Hepatocyte (in vitro differentiated cells): ENCODE results near the gene ZNF670.

Source experiments
- EZH2 ChIP-seq: fragments of 200-600 bp; sonication (generic); IDR thresholded peaks from 2 replicates; pipeline ENCODE4 v1.6.1; 2016; ENCODE audit warnings: antibody characterized with exemption, mild to moderate bottlenecking, borderline replicate concordance
- EZH2phosphoT487 ChIP-seq: fragments of 200-600 bp; sonication (generic); IDR thresholded peaks from one replicate; pipeline ENCODE4 v1.6.1; 2018; ENCODE audit warnings: antibody characterized with exemption, mild to moderate bottlenecking, low read depth, moderate library complexity; ENCODE audit not compliant: unreplicated experiment, severe bottlenecking
- TF ChIP-seq, protein P1 (sequence below): fragments of 200-600 bp; sonication (generic); IDR thresholded peaks from 2 replicates; pipeline ENCODE4 v1.5.1; 2016; ENCODE audit warnings: antibody characterized with exemption, mild to moderate bottlenecking; ENCODE audit not compliant: poor library complexity

DNA sequence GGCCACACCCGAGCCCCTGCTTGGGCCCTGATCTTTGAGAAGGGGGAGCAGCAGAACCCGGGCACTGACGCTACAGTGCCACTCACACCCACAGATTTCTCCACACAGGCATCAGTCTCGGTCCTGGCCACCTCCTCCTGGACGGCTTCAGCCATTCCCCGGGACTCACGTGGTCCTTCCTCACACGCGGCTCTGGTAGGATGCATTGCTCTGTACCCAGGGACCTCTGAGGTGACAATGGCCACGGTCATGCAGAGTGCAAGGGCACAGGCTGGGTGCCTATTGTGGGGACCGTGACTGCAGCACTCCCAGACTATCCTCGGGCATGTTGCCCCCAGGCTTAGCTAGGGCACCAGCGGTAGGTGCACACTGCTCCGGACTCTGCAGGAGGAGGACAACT lies 11.8 kb upstream of the ZNF670 start:
- TF ChIP-seq EZH2 (no peak), EZH2phosphoT487 (no peak)
- TF ChIP-seq, protein P1, sequence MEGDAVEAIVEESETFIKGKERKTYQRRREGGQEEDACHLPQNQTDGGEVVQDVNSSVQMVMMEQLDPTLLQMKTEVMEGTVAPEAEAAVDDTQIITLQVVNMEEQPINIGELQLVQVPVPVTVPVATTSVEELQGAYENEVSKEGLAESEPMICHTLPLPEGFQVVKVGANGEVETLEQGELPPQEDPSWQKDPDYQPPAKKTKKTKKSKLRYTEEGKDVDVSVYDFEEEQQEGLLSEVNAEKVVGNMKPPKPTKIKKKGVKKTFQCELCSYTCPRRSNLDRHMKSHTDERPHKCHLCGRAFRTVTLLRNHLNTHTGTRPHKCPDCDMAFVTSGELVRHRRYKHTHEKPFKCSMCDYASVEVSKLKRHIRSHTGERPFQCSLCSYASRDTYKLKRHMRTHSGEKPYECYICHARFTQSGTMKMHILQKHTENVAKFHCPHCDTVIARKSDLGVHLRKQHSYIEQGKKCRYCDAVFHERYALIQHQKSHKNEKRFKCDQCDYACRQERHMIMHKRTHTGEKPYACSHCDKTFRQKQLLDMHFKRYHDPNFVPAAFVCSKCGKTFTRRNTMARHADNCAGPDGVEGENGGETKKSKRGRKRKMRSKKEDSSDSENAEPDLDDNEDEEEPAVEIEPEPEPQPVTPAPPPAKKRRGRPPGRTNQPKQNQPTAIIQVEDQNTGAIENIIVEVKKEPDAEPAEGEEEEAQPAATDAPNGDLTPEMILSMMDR, result no peak
